GM21526 (cell line): ENCODE results near the gene PRODH.
"Not testable (repeated sequence)": the region's sequence is repeated elsewhere in the genome, so short reads cannot be mapped to it uniquely, and the experiment has no call there.

Experiments used
- ATAC-seq: cut with Tn5 transposase; IDR thresholded peaks from one replicate; pipeline ENCODE4 v1.9.1; 2021; ENCODE audit warnings: moderate library complexity; ENCODE audit not compliant: unreplicated experiment, low FRiP score

PRODH gene

GRCh38 chr22:18968011-18968749 lies 32.1 kb upstream of the PRODH start:
- ATAC-seq: no peak

- ATAC-seq: not testable (repeated sequence)
Observed at GRCh38 chr22:18967391-18968010, 31.4 kb upstream of the PRODH start.

- no peak for ATAC-seq
Observed at GRCh38 chr22:18966748-18967147, 30.7 kb upstream of the PRODH start.

- no peak for ATAC-seq
Observed at GRCh38 chr22:18965526-18966421, 29.7 kb upstream of the PRODH start.

- not testable (repeated sequence) for ATAC-seq
Observed at GRCh38 chr22:18964501-18965265, 28.6 kb upstream of the PRODH start.

GRCh38 chr22:18964051-18964450 lies 28.0 kb upstream of the PRODH start:
- not testable (repeated sequence) for ATAC-seq

- no peak for ATAC-seq
Observed at GRCh38 chr22:18962308-18962635, 26.2 kb upstream of the PRODH start.

GRCh38 chr22:18961632-18962307 lies 25.7 kb upstream of the PRODH start:
- ATAC-seq: not testable (repeated sequence)

- not testable (repeated sequence) for ATAC-seq
Observed at GRCh38 chr22:18961201-18961600, 25.1 kb upstream of the PRODH start.

- ATAC-seq: not testable (repeated sequence)
Observed at GRCh38 chr22:18960166-18960820, 24.2 kb upstream of the PRODH start.

- ATAC-seq: not testable (repeated sequence)
Observed at GRCh38 chr22:18959741-18960140, 23.6 kb upstream of the PRODH start.

- not testable (repeated sequence) for ATAC-seq
Observed at GRCh38 chr22:18959266-18959665, 23.2 kb upstream of the PRODH start.

GRCh38 chr22:18958738-18959137 lies 22.6 kb upstream of the PRODH start:
- ATAC-seq: not testable (repeated sequence)

- not testable (repeated sequence) for ATAC-seq
Observed at GRCh38 chr22:18958321-18958705, 22.2 kb upstream of the PRODH start.

GRCh38 chr22:18957621-18958320 lies 21.7 kb upstream of the PRODH start:
- ATAC-seq: not testable (repeated sequence)

- ATAC-seq: not testable (repeated sequence)
Observed at GRCh38 chr22:18956956-18957355, 20.9 kb upstream of the PRODH start.

- not testable (repeated sequence) for ATAC-seq
Observed at GRCh38 chr22:18956121-18956895, 20.2 kb upstream of the PRODH start.

- no peak for ATAC-seq
Observed at GRCh38 chr22:18955696-18956095, 19.6 kb upstream of the PRODH start.
